IMR-90 (cell line): ENCODE measurements around the gene C1orf159. TPM values are rescaled to one million over a fixed set of nuclear protein-coding genes. Genes with fewer than 3 reads are reported as not detected.

Experiments used
- ATAC-seq: fragments of 200-7000 bp; cut with Tn5 transposase; 2 replicates; pipeline ENCODE4 v1.9.1; 2020; ENCODE audit warnings: low read depth, mild to moderate bottlenecking, moderate library complexity
- BruUV-seq: library from RNA; stranded (reverse); fragments of 400-500 nt; replicated peaks from 2 replicates; lab custom pipeline; 2021; lab: Mats Ljungman, UMichigan
- CTCF ChIA-PET: fragments of 300-600 bp; formaldehyde crosslinking; extraction: SDS; loops from one replicate; lab custom pipeline; 2021; ENCODE audit warnings: antibody characterized with exemption; lab: Yijun Ruan, JAX
- POLR2A ChIA-PET: fragments of 300-600 bp; sonication (Branson Sonifier 250); formaldehyde crosslinking; loops from one replicate; lab custom pipeline; 2022; ENCODE audit warnings: antibody characterized with exemption; ENCODE audit not compliant: unreplicated experiment; lab: Charles Lee
- DNase-seq: peaks from one replicate; pipeline ENCODE4 v3.0.0; 2013
- H2AFZ ChIP-seq: replicated peaks from 2 replicates; pipeline ENCODE3; 2013; ENCODE audit warnings: low read length, mild to moderate bottlenecking; ENCODE audit not compliant: poor library complexity
- H2AK5ac ChIP-seq: 2 replicates; pipeline ENCODE4 v1.6.1; 2013; ENCODE audit warnings: low read depth, low read length, inconsistent platforms
- H2AK9ac ChIP-seq: replicated peaks from 2 replicates; pipeline ENCODE3; 2013; ENCODE audit warnings: mild to moderate bottlenecking, low read depth, low read length, moderate library complexity; ENCODE audit not compliant: poor library complexity
- H2BK120ac ChIP-seq: 2 replicates; pipeline ENCODE4 v1.6.1; 2013; ENCODE audit warnings: low read depth, low read length, inconsistent platforms
- H2BK15ac ChIP-seq: 3 replicates; pipeline ENCODE4 v1.6.1; 2013; ENCODE audit warnings: low read depth, low read length, inconsistent platforms
- H2BK20ac ChIP-seq: 2 replicates; pipeline ENCODE4 v1.6.1; 2013; ENCODE audit warnings: low read depth, mild to moderate bottlenecking, inconsistent platforms, low read length, moderate library complexity
- H2BK5ac ChIP-seq: 2 replicates; pipeline ENCODE4 v1.6.1; 2013; ENCODE audit warnings: mild to moderate bottlenecking, low read depth, low read length, inconsistent platforms; ENCODE audit not compliant: poor library complexity, severe bottlenecking
- H3K14ac ChIP-seq: replicated peaks from 2 replicates; pipeline ENCODE4 v1.6.1; 2013; ENCODE audit warnings: low read depth, low read length, inconsistent platforms
- H3K18ac ChIP-seq: 2 replicates; pipeline ENCODE4 v1.6.1; 2013; ENCODE audit warnings: low read depth, low read length, control low read depth
- H3K23ac ChIP-seq: 2 replicates; pipeline ENCODE4 v1.6.1; 2013; ENCODE audit warnings: low read depth, low read length, inconsistent platforms
- H3K27ac ChIP-seq: 2 replicates; pipeline ENCODE4 v1.5.1; 2013; ENCODE audit warnings: mild to moderate bottlenecking, control low read depth, low read length; ENCODE audit not compliant: insufficient read depth
- H3K27me3 ChIP-seq: 2 replicates; pipeline ENCODE4 v1.6.1; 2013; ENCODE audit warnings: low read length; ENCODE audit not compliant: control insufficient read depth, insufficient read depth
- H3K36me3 ChIP-seq: 2 replicates; pipeline ENCODE4 v1.6.1; 2013; ENCODE audit warnings: low read length, mixed read lengths; ENCODE audit not compliant: control insufficient read depth, insufficient read depth
- H3K4ac ChIP-seq: 2 replicates; pipeline ENCODE4 v1.6.1; 2013; ENCODE audit warnings: low read depth, low read length, inconsistent platforms
- H3K4me1 ChIP-seq: 2 replicates; pipeline ENCODE4 v1.6.1; 2013; ENCODE audit warnings: low read length, mixed read lengths; ENCODE audit not compliant: control insufficient read depth, insufficient read depth
- H3K4me2 ChIP-seq: 2 replicates; pipeline ENCODE4 v1.6.1; 2013; ENCODE audit warnings: low read depth, mild to moderate bottlenecking, control low read depth, low read length, moderate library complexity
- H3K4me3 ChIP-seq: 2 replicates; pipeline ENCODE4 v1.5.1; 2013; ENCODE audit warnings: low read depth, mild to moderate bottlenecking, control low read depth, low read length, moderate library complexity; ENCODE audit not compliant: insufficient read depth
- H3K56ac ChIP-seq: 2 replicates; pipeline ENCODE4 v1.6.1; 2013; ENCODE audit warnings: low read length, inconsistent platforms; ENCODE audit not compliant: insufficient read depth; ENCODE audit errors: extremely low read depth
- H3K79me1 ChIP-seq, 2 experiments: 2 replicates each; pipeline ENCODE4 v1.6.1; 2013; ENCODE audit warnings: low read length in 2 of 2, inconsistent platforms in 1 of 2, low read depth in 1 of 2
- H3K9ac ChIP-seq: 2 replicates; pipeline ENCODE4 v1.6.1; 2013; ENCODE audit warnings: low read depth, low read length, control low read depth
- H3K9me1 ChIP-seq: 2 replicates; pipeline ENCODE4 v1.6.1; 2013; ENCODE audit warnings: low read length, inconsistent platforms; ENCODE audit not compliant: insufficient read depth
- H3K9me3 ChIP-seq: 2 replicates; pipeline ENCODE4 v1.6.1; 2013; ENCODE audit warnings: low read length; ENCODE audit not compliant: control insufficient read depth, insufficient read depth
- H4K20me1 ChIP-seq: 2 replicates; pipeline ENCODE4 v1.6.1; 2013; ENCODE audit warnings: low read length, inconsistent platforms; ENCODE audit not compliant: insufficient read depth
- H4K5ac ChIP-seq: 2 replicates; pipeline ENCODE4 v1.6.1; 2013; ENCODE audit warnings: mild to moderate bottlenecking, low read depth, low read length, control low read depth
- H4K8ac ChIP-seq, 2 experiments: 2 replicates each; pipeline ENCODE4 v1.6.1; 2013; ENCODE audit warnings: low read depth in 2 of 2, low read length in 2 of 2, control low read depth in 1 of 2, inconsistent platforms in 1 of 2
- H4K91ac ChIP-seq: 2 replicates; pipeline ENCODE4 v1.6.1; 2013; ENCODE audit warnings: low read depth, low read length, inconsistent platforms; ENCODE audit not compliant: insufficient read depth
- BHLHE40 ChIP-seq: fragments of 150-350 bp; IDR thresholded peaks from 2 replicates; pipeline ENCODE4 v1.6.1; 2016; ENCODE audit warnings: mild to moderate bottlenecking, low read depth, low read length
- CEBPB ChIP-seq: IDR thresholded peaks from 2 replicates; pipeline ENCODE4 v1.6.1; 2012; ENCODE audit warnings: low read depth, low read length, improper control_type of control experiment
- CHD1 ChIP-seq: IDR thresholded peaks from 2 replicates; pipeline ENCODE4 v1.6.1; 2012; ENCODE audit warnings: low read depth, low read length, improper control_type of control experiment
- FOS ChIP-seq: fragments of 150-350 bp; IDR thresholded peaks from 2 replicates; pipeline ENCODE4 v1.6.1; 2016; ENCODE audit warnings: low read depth, low read length
- MAFK ChIP-seq: IDR thresholded peaks from 2 replicates; pipeline ENCODE4 v1.6.1; 2012; ENCODE audit warnings: low read depth, low read length, improper control_type of control experiment
- MAZ ChIP-seq: IDR thresholded peaks from 2 replicates; pipeline ENCODE4 v1.6.1; 2012; ENCODE audit warnings: low read depth, mild to moderate bottlenecking, low read length, improper control_type of control experiment, moderate library complexity, borderline replicate concordance
- MXI1 ChIP-seq: IDR thresholded peaks from 2 replicates; pipeline ENCODE4 v1.6.1; 2012; ENCODE audit warnings: low read depth, mild to moderate bottlenecking, low read length, moderate library complexity, borderline replicate concordance
- NFE2L2 ChIP-seq: fragments of 150-350 bp; IDR thresholded peaks from 2 replicates; pipeline ENCODE4 v1.6.1; 2016; ENCODE audit warnings: low read depth, mild to moderate bottlenecking, low read length
- POLR2A ChIP-seq: IDR thresholded peaks from 2 replicates; pipeline ENCODE4 v1.6.1; 2012; ENCODE audit warnings: mild to moderate bottlenecking, low read depth, low read length
- RAD21 ChIP-seq: IDR thresholded peaks from 2 replicates; pipeline ENCODE4 v1.6.1; 2012; ENCODE audit warnings: low read length, improper control_type of control experiment
- RCOR1 ChIP-seq: IDR thresholded peaks from 2 replicates; pipeline ENCODE4 v1.6.1; 2012; ENCODE audit warnings: mild to moderate bottlenecking, low read length, improper control_type of control experiment; ENCODE audit not compliant: insufficient replicate concordance
- RFX5 ChIP-seq: IDR thresholded peaks from 2 replicates; pipeline ENCODE4 v1.8.0; 2012; ENCODE audit warnings: low read depth, mild to moderate bottlenecking, low read length, moderate library complexity
- SMC3 ChIP-seq: fragments of 150-350 bp; IDR thresholded peaks from 2 replicates; pipeline ENCODE4 v1.6.1; 2016; ENCODE audit warnings: low read depth, mild to moderate bottlenecking, antibody characterized with exemption, low read length, moderate library complexity
- WGBS, 2 experiments: methylation state at CpG; one replicate each; pipeline versions ENCODE4 v1.1.5 to v1.1.7; 2013; ENCODE audit warnings: missing lambda C conversion rate in 2 of 2; ENCODE audit not compliant: insufficient read length in 1 of 2; ENCODE audit errors: extremely low coverage in 2 of 2; 5-methylcytosine and 5-hydroxymethylcytosine counted together
- dilution Hi-C: fragments of 300-500 bp; cut with HindIII; formaldehyde crosslinking; loops from one replicate; pipeline ENCODE4 v1.14.3; 2018; ENCODE audit warnings: low sequenced_read_pairs; ENCODE audit not compliant: unreplicated experiment
- in situ Hi-C: fragments of 300-500 bp; cut with MboI; formaldehyde crosslinking; loops from 3 replicates; pipeline ENCODE4 v1.14.3; 2019; ENCODE audit warnings: low sequenced_read_pairs, inconsistent platforms, mixed read lengths
- intact Hi-C: fragments of 100-400 bp; cut with micrococcal nuclease; formaldehyde crosslinking; loops from 2 replicates; pipeline ENCODE4 v1.10.0; 2022
- polyA plus RNA-seq, 3 experiments: library from polyadenylated mRNA; depleted of rRNA; stranded (reverse); fragments of >200 nt; gene quantifications; 2 replicates each; pipeline ENCODE4 v1.2.3, GENCODE V29; 2012; ENCODE audit warnings: low replicate concordance in 1 of 3
- total RNA-seq: library from RNA; depleted of rRNA; stranded (reverse); fragments of >200 nt; gene quantifications from 2 replicates; pipeline ENCODE4 v1.2.3, GENCODE V29; 2012
- TF ChIP-seq, protein P1 (sequence below): fragments of 150-350 bp; IDR thresholded peaks from 2 replicates; pipeline ENCODE4 v1.6.1; 2017; ENCODE audit warnings: mild to moderate bottlenecking, antibody characterized with exemption, low read length, low read depth
- TF ChIP-seq, protein P2 (sequence below): fragments of 150-350 bp; IDR thresholded peaks from 2 replicates; pipeline ENCODE4 v1.6.1; 2016; ENCODE audit warnings: low read depth, mild to moderate bottlenecking, low read length, moderate library complexity, borderline replicate concordance
- TF ChIP-seq, protein P3 (sequence below): conservative IDR thresholded peaks from 2 replicates; pipeline ENCODE4 v1.5.1; 2012; ENCODE audit warnings: mild to moderate bottlenecking, low read depth, low read length, improper control_type of control experiment

The C1orf159 gene
- total and polyA plus RNA-seq, 2 of the 4 experiments (the other 2 are of a cell fraction), result 2.9 to 12.6 TPM

DNA sequence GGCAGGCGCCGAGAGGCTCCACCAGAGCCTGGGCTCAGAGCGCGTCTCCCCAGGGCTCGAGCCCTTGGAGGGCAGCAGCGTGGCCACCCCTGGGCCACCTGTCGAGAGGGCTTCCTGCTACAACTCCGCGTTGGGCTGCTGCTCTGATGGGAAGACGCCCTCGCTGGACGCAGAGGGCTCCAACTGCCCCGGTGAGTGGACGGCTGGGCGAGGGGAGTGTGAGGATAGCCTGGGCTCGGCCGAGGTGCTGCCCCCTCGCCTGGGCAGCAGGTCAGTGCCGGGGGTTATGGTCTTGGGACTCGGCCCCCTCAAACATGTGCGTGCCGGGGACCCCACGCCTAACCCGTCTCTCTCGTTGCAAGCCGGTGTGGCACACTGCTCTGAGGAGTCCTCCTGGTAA lies 69.1 kb downstream of the C1orf159 start:
- no peak overlapping the region for H2BK5ac ChIP-seq
- H3K9ac ChIP-seq, result no peak overlapping the region
- peaks cover 74% of the 10 kb centered on the region for H3K36me3 ChIP-seq
- H3K27me3 ChIP-seq, result no peaks in the 10 kb centered on the region
- POLR2A ChIA-PET, result no interaction called here
- no peak overlapping the region for H3K18ac ChIP-seq
- in situ Hi-C loops, result no loop called here
- H4K8ac ChIP-seq, result no peak overlapping the region
- no peak overlapping the region for H3K4me3 ChIP-seq
- peaks cover 0 to 13% of the 10 kb centered on the region in 2 experiments; a peak in 1 of 4 replicates for H3K79me1 ChIP-seq
- H2AK5ac ChIP-seq, result no peak overlapping the region
- intact Hi-C loops, result no loop called here
- no peak overlapping the region for H2AK9ac ChIP-seq
- no peak overlapping the region for H2AFZ ChIP-seq
- peaks cover 7% of the 10 kb centered on the region for H4K20me1 ChIP-seq
- H4K91ac ChIP-seq, result no peak overlapping the region
- H3K23ac ChIP-seq, result no peak overlapping the region
- no peak overlapping the region for H3K56ac ChIP-seq
- no peak overlapping the region for H4K5ac ChIP-seq
- H3K14ac ChIP-seq, result no peak overlapping the region
- no peak overlapping the region for H2BK15ac ChIP-seq
- dilution Hi-C loops, result no loop called here
- no peak for ATAC-seq
- no peak overlapping the region for H3K4me2 ChIP-seq
- H3K9me1 ChIP-seq, result no peaks in the 10 kb centered on the region
- H3K9me3 ChIP-seq, result no peaks in the 10 kb centered on the region
- TF ChIP-seq RAD21 (no peak), BHLHE40 (no peak), SMC3 (no peak), RCOR1 (no peak), MAZ (no peak), MAFK (no peak), NFE2L2 (no peak), MXI1 (no peak), POLR2A (no peak), CEBPB (no peak), CHD1 (no peak), RFX5 (no peak), FOS (no peak)
- TF ChIP-seq, protein P1, sequence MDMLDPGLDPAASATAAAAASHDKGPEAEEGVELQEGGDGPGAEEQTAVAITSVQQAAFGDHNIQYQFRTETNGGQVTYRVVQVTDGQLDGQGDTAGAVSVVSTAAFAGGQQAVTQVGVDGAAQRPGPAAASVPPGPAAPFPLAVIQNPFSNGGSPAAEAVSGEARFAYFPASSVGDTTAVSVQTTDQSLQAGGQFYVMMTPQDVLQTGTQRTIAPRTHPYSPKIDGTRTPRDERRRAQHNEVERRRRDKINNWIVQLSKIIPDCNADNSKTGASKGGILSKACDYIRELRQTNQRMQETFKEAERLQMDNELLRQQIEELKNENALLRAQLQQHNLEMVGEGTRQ, result no peak
- TF ChIP-seq, protein P2, sequence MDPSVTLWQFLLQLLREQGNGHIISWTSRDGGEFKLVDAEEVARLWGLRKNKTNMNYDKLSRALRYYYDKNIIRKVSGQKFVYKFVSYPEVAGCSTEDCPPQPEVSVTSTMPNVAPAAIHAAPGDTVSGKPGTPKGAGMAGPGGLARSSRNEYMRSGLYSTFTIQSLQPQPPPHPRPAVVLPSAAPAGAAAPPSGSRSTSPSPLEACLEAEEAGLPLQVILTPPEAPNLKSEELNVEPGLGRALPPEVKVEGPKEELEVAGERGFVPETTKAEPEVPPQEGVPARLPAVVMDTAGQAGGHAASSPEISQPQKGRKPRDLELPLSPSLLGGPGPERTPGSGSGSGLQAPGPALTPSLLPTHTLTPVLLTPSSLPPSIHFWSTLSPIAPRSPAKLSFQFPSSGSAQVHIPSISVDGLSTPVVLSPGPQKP, result no peak
- TF ChIP-seq, protein P3, sequence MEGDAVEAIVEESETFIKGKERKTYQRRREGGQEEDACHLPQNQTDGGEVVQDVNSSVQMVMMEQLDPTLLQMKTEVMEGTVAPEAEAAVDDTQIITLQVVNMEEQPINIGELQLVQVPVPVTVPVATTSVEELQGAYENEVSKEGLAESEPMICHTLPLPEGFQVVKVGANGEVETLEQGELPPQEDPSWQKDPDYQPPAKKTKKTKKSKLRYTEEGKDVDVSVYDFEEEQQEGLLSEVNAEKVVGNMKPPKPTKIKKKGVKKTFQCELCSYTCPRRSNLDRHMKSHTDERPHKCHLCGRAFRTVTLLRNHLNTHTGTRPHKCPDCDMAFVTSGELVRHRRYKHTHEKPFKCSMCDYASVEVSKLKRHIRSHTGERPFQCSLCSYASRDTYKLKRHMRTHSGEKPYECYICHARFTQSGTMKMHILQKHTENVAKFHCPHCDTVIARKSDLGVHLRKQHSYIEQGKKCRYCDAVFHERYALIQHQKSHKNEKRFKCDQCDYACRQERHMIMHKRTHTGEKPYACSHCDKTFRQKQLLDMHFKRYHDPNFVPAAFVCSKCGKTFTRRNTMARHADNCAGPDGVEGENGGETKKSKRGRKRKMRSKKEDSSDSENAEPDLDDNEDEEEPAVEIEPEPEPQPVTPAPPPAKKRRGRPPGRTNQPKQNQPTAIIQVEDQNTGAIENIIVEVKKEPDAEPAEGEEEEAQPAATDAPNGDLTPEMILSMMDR, result no peak
- BruUV-seq, result no TSS peak
- no peak overlapping the region for H2BK120ac ChIP-seq
- no peak overlapping the region for H2BK20ac ChIP-seq
- no peaks in the 10 kb centered on the region for H3K4me1 ChIP-seq
- WGBS, 2 experiments, result 97% methylated on average over 26 of the region's 26 CpGs; no CpG with 5 or more reads in 1 of the 2 experiments
- no peak overlapping the region for H3K27ac ChIP-seq
- no peak overlapping the region for H3K4ac ChIP-seq
- DNase-seq, result no peak
- CTCF ChIA-PET, result no interaction called here
